Erythroblast (primary cell): Measurements from ENCODE around the gene SLC38A8.

Source experiments
- DNase-seq, 2 experiments: peaks; one replicate each; lab custom pipeline; 2025; lab: John Stamatoyannopoulos, UW
- GATA1 ChIP-seq: IDR thresholded peaks from 2 replicates; pipeline ENCODE4 v1.6.1; 2011; ENCODE audit warnings: low read depth, mild to moderate bottlenecking, control low read depth, low read length, moderate library complexity
- POLR2A ChIP-seq: IDR thresholded peaks from 2 replicates; pipeline ENCODE4 v1.6.1; 2011; ENCODE audit warnings: mild to moderate bottlenecking, low read length

The SLC38A8 gene

DNA sequence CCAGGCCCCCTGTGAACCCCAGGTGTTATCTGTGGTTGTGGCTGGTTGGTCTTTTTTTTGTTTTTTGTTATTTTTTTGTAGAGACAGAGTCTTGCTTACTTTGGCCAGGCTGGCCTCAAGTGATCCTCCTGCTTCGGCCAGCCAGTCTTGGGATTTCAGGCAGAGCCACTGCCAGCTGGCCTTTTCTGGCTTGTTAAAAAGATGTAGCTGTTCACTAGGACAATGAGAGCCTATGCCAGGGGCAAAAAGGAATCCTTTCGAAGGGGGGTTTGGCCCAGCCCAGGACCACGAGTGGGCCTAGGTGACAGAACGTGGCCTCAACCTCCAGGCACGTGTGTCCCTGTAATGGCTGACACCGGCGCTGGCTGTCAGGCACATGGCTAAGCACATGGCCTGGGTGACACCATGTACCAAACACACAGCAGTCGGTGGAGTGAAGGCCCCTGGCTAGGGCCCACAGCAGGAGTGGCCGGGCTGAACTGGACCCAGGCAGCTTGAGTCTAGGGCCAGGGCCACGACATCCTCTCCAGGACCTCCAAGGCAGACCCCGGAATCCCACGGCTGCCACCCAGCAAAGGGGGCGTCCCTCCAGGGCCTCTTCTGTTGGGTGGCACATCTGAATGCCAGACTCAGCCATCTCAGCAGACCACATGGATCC lies 6.9 kb upstream of the SLC38A8 start:
- TF ChIP-seq POLR2A = no peak
- no peak for TF ChIP-seq GATA1
- no peak for DNase-seq

DNA sequence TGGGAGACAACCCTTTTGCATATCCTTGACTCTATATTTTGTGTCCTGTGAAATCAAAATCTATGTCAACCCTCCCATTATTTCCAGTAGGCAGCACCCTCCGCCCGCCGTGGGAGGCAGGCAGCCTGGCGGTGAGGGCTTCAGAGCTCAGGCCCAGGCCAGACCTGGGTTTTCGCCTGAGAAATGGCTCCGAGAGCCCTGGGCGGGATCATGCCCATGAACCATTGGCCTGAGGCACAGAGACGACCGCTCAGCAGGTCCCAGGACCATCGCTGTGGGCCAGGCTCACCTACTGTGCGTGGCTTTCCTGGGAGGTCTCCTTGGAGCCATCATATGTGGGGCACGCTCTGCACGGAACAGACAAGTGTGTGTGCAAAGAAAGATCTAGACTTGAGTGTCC lies 6.3 kb upstream of the SLC38A8 start:
- no peak for TF ChIP-seq GATA1
- no peak for DNase-seq

DNA sequence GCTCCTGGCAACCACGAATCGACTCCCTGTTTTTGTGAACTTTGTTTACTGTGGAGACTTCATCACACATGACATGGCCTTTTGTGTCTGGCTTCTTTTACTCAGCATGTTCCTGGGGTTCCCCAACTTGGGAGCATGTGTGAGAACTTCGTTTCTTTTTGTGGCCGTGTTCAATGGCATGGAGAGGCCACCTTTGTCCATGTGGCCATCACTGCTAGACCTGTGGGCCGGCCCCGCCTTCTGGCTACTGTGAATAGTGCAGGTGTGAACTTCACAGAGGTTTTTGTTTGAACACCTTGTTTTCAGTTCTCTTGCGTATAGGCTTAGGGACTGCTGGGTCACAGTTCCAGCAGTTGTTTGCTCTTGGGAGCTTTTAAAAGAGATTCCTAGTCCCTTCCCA lies 5.7 kb upstream of the SLC38A8 start:
- DNase-seq = no peak
- TF ChIP-seq POLR2A = no peak
- TF ChIP-seq GATA1 = no peak

DNA sequence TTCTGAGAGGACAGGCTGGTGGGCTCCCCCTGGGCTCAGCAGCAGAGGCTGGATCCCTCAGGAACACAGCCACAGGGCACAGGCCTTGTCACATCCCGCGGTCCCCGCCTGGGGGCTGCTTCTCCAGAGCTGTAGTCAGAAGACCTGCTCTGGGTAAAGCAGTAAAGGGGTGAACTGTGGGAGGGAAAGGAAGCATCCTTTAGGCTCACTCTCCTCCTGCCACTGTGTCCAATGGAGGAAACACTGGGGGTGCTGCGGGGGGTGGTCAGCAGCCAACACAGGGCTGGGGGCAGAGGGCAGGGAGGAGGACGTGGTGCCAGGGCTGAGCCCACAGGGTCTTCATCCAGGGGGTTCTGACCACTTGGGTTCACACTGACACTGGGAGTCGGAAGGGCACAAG lies 5.0 kb upstream of the SLC38A8 start:
- TF ChIP-seq GATA1 = no peak
- no peak for TF ChIP-seq POLR2A

DNA sequence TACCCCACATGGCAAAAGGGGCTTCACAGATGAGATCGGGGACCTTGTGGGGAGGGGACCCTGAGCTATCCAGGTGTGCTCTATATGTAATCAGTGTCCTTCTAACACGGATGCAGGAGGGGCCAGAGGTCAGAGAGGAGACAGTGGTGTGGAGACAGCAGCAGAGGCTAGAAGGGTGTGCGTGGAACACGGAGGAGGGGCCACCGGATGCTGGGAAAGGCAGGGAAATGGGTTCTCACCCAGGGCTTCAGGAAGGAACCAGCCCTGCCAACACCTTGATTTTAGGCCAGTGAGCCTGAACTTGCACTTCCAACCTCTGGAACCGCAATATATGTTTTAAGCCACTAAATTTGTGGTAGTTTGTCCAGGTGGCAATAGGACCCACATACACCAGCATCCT lies 4.6 kb upstream of the SLC38A8 start:
- no peak for DNase-seq
- TF ChIP-seq GATA1 = no peak
- no peak for TF ChIP-seq POLR2A

More for the DNA sequence above, 5.0 kb upstream of the SLC38A8 start:
- DNase-seq = no peak

DNA sequence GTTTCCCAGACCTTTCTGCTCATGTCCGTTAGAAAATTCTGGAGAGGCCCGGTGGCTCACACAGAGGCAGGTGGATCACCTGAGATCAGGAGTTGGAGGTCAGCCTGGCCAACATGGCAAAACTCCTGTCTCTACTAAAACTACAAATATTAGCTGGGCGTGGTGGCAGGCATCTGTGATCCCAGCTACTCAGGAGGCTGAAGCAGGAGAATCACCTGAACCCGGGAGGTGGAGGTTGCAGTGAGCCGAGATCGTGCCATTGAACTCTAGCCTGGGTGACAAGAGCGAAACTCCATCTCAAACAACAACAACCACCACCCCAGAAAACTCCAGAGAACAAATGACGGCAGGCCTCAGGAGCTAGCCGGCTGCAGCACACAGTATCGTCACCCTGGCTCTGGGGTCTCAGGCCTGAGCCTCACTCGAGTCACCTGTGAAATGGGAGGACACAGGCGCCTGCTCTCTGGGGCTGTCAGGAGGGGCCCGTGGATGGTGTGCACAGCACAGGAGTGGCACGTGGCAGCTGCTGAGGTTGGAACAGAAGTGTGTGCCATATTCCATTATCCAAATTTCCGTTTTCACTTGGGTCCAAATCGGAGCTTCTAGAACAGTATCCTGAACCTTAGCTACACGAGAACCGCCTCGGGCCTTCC lies 3.3 kb upstream of the SLC38A8 start:
- TF ChIP-seq POLR2A (no peak), GATA1 (no peak)
- no peak for DNase-seq

GRCh38 chr16:84045001-84045817 lies 2.6 kb upstream of the SLC38A8 start:
- DNase-seq = no peak
- TF ChIP-seq POLR2A (no peak), GATA1 (no peak)

- TF ChIP-seq GATA1 (no peak), POLR2A (no peak)
- peak; percentile 19 for DNase-seq
These were observed 1.5 kb upstream of the SLC38A8 start for GRCh38 chr16:84044118-84044488.

GRCh38 chr16:84043486-84044117 lies 1.0 kb upstream of the SLC38A8 start:
- peak; percentile 35 to 79 for DNase-seq
- TF ChIP-seq GATA1 (no peak), POLR2A (no peak)

- no peak for TF ChIP-seq GATA1
- no peak for TF ChIP-seq POLR2A
- no peak for DNase-seq
These were observed 387 bp upstream of the SLC38A8 start for GRCh38 chr16:84042879-84043485.

DNA sequence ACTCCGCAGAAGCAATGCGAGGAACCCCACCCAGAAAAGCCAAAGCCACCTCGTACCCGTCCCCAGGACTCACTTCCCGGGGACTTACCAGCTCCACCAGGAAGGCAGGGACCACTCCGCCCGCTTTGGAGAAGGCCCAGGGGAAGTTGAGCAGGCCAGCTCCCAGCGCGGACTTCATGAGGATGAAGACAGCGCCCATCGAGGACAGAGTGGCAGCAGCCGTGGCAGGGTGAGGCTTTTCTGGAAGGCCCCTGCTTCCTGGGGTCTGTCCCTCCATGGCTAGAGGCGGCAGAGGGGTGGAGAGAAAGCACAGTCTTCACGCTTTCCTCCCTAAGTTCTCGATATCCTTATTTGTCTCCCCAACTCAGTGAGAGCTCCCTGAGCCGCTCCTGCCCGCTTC lies 714 bp downstream of the SLC38A8 start:
- TF ChIP-seq GATA1 (no peak), POLR2A (no peak)
- no peak for DNase-seq

DNA sequence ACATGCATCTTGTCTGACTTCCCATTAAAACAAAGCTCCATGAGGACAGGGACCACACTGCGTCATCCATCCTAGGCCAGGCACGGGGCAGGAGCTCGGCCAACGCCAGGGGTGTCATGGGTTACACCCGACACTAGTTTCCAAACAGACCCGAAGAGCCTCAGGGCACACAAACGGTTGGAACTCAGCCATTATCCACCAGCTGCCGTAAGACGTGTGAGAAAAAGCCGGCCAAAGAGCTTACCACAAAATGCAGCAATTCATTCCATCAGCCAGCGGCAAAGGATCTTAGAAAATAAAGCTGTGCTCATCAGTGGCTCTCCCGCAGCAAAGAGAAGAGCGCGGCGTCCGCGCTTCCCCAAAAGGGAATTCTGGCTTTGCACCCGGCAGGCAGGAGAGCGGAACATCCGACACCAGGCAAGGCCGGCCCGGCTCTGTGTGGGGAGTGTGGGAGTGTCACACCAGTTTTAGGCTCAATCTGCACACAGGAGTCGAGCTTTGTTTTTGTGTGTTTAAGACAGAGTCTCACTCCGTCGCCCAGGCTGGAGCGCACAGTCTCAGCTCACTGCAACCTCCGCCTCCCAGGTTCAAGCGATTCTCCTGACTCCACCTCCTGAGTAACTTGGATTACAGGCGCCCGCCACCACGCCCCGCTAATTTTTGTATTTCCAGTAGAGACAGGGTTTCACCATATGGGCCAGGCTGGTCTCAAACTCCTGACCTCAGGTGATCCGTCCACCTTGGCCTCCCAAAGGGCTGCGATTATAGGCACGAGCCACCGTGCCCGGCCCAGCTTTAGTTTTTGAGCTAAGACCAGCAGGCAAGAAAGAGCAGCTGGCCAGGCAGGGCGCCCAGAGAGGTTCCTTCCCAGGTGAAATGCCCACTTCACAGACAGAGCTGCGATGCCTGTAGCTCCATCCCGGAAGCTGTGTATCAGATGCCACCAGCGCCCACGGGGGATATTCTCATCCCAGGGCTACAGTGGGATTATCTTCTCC lies 1.5 kb downstream of the SLC38A8 start:
- DNase-seq = no peak
- TF ChIP-seq POLR2A = no peak
- TF ChIP-seq GATA1 = no peak

DNA sequence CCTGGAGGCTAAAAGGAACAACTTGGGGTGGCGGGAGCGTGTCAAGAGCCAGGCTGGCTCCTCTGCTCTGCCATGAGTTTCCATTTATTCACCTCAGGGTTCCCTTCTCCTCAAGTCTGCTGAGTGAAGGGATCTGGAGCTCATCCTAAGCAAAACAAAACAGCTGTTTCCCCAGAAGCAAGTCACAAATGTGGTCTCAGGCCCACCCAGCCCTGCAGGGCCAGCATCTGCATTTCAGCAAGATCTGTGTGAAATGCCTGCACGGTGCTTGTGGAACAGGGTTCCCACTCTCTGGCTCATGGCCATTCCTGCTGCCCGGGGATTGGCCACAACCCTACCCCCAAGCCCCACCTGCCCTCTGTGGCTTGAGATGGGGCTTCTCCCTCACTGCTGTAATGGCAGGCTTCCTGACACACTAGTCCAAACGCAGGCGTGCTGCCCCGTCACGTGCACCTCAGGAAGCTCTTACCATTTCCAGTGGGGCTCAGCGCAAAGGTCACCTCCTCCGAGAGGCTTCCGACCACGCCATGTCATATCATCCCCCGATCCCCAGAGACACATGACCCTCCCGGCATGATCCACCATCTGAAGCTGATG lies 2.3 kb downstream of the SLC38A8 start:
- DNase-seq = no peak
- TF ChIP-seq POLR2A (no peak), GATA1 (no peak)
